Activated CD8-positive, alpha-beta T cell treated with anti-CD3 and anti-CD28 coated beads for 36 hours (primary cell): ENCODE data around the gene SPATA31C2. TPM values are rescaled to one million over a fixed set of nuclear protein-coding genes. Genes with fewer than 3 reads are reported as not detected.

Experiments used
- ATAC-seq: fragments of 200-7000 bp; cut with Tn5 transposase; one replicate; pipeline ENCODE4 v1.10.0; 2021; ENCODE audit warnings: mild to moderate bottlenecking, moderate library complexity
- CTCF ChIA-PET: fragments of 350-600 bp; sonication (Branson Sonifier 250); formaldehyde crosslinking; loops from one replicate; lab custom pipeline; 2021; ENCODE audit warnings: antibody characterized with exemption; lab: Charles Lee
- POLR2A ChIA-PET: fragments of 350-600 bp; sonication (Branson Sonifier 250); formaldehyde crosslinking; loops from one replicate; lab custom pipeline; 2021; ENCODE audit warnings: antibody characterized with exemption; lab: Charles Lee
- DNase-seq: peaks from one replicate; pipeline ENCODE4 v3.0.0-alpha.2; 2020
- H3K27ac Mint-ChIP-seq: one replicate; pipeline ENCODE4 v1.8.0; 2021; ENCODE audit warnings: mild to moderate bottlenecking, mixed read lengths
- H3K27me3 Mint-ChIP-seq: one replicate; pipeline ENCODE4 v1.8.0; 2021; ENCODE audit warnings: mixed read lengths
- H3K36me3 Mint-ChIP-seq: one replicate; pipeline ENCODE4 v1.8.0; 2021; ENCODE audit warnings: low read depth, mixed read lengths
- H3K4me1 Mint-ChIP-seq: one replicate; pipeline ENCODE4 v1.8.0; 2021; ENCODE audit warnings: low read depth, mixed read lengths
- H3K4me3 Mint-ChIP-seq: one replicate; pipeline ENCODE4 v1.8.0; 2021; ENCODE audit warnings: mild to moderate bottlenecking, moderate library complexity, mixed read lengths
- H3K9me3 Mint-ChIP-seq: one replicate; pipeline ENCODE4 v1.8.0; 2021; ENCODE audit warnings: mixed read lengths
- intact Hi-C: fragments of 100-400 bp; cut with micrococcal nuclease; formaldehyde crosslinking; loops from one replicate; pipeline ENCODE4 v1.10.0; 2022
- total RNA-seq, 2 experiments: library from RNA; stranded (reverse); gene quantifications; one replicate each; pipeline ENCODE4 v1.2.3, GENCODE V29; 2021
- TF ChIP-seq, protein P1 (sequence below): fragments of 200-600 bp; IDR thresholded peaks from one replicate; pipeline ENCODE4 v1.8.0; 2022; ENCODE audit warnings: antibody characterized with exemption, mild to moderate bottlenecking

Gene SPATA31C2
- total RNA-seq, 2 experiments from 2014 or later, result 0.07 to 0.09 TPM

- ATAC-seq, result no peak
- TF ChIP-seq, protein P1, sequence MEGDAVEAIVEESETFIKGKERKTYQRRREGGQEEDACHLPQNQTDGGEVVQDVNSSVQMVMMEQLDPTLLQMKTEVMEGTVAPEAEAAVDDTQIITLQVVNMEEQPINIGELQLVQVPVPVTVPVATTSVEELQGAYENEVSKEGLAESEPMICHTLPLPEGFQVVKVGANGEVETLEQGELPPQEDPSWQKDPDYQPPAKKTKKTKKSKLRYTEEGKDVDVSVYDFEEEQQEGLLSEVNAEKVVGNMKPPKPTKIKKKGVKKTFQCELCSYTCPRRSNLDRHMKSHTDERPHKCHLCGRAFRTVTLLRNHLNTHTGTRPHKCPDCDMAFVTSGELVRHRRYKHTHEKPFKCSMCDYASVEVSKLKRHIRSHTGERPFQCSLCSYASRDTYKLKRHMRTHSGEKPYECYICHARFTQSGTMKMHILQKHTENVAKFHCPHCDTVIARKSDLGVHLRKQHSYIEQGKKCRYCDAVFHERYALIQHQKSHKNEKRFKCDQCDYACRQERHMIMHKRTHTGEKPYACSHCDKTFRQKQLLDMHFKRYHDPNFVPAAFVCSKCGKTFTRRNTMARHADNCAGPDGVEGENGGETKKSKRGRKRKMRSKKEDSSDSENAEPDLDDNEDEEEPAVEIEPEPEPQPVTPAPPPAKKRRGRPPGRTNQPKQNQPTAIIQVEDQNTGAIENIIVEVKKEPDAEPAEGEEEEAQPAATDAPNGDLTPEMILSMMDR, result no peak
- peaks cover 6% of the 10 kb centered on the region for H3K4me1 Mint-ChIP-seq
- H3K27ac Mint-ChIP-seq, result no peak overlapping the region
- H3K36me3 Mint-ChIP-seq, result no peaks in the 10 kb centered on the region
- peaks cover 5% of the 10 kb centered on the region for H3K27me3 Mint-ChIP-seq
- no peak for DNase-seq
- ChIA-PET CTCF (no interaction called here), POLR2A (no interaction called here)
- intact Hi-C loops, result loop anchor here (5.0 kb wide), 1 partner anchor 213 kb away; the partner anchor contains the start of gene SPIN1
- H3K4me3 Mint-ChIP-seq, result no peak overlapping the region
- no peaks in the 10 kb centered on the region for H3K9me3 Mint-ChIP-seq
Observed at GRCh38 chr9:88174324-88174723, 36.0 kb upstream of the SPATA31C2 start.

- CTCF ChIA-PET, result interaction anchor here (1.1 to 1.3 kb wide), 3 partner anchors 214 to 407 kb away, joined by 3 to 7 read pairs (median 5); partner anchors contain the start of gene SPIN1
- peak; percentile 70 for ATAC-seq
Observed at GRCh38 chr9:88173378-88173999, 35.2 kb upstream of the SPATA31C2 start.

GRCh38 chr9:88169700-88170099, 31.4 kb upstream of the SPATA31C2 start:
- ChIA-PET POLR2A (no interaction called here), CTCF (no interaction called here)
- H3K36me3 Mint-ChIP-seq, result no peaks in the 10 kb centered on the region
- H3K4me3 Mint-ChIP-seq, result no peak overlapping the region
- intact Hi-C loops, result loop anchor here (5.0 kb wide), 1 partner anchor 218 kb away; the partner anchor contains the start of gene SPIN1
- peaks cover 9% of the 10 kb centered on the region for H3K27me3 Mint-ChIP-seq
- no peaks in the 10 kb centered on the region for H3K4me1 Mint-ChIP-seq
- ATAC-seq (no peak), DNase-seq (no peak)
- TF ChIP-seq, protein P1, result no peak
- H3K27ac Mint-ChIP-seq, result no peak overlapping the region
- H3K9me3 Mint-ChIP-seq, result peaks cover 3% of the 10 kb centered on the region

More at GRCh38 chr9:88173378-88173999, 35.2 kb upstream of the SPATA31C2 start:
- H3K4me1 Mint-ChIP-seq, result no peaks in the 10 kb centered on the region
- H3K27me3 Mint-ChIP-seq, result peaks cover 5% of the 10 kb centered on the region
- no peak overlapping the region for H3K4me3 Mint-ChIP-seq
- peaks cover 2% of the 10 kb centered on the region for H3K9me3 Mint-ChIP-seq
- H3K36me3 Mint-ChIP-seq, result no peaks in the 10 kb centered on the region
- DNase-seq, result peak; percentile 78
- POLR2A ChIA-PET, result no interaction called here
- TF ChIP-seq, protein P1, result peak; percentile 92
- intact Hi-C loops, result loop anchor here (1.0 to 5.0 kb wide), 2 partner anchors 214 to 405 kb away; partner anchors contain the start of gene SPIN1
- H3K27ac Mint-ChIP-seq, result no peak overlapping the region

- ATAC-seq (no peak), DNase-seq (no peak)
- Mint-ChIP-seq H3K27ac (no peak overlapping the region), H3K36me3 (no peaks in the 10 kb centered on the region), H3K4me3 (no peak overlapping the region), H3K9me3 (peaks cover 3% of the 10 kb centered on the region), H3K27me3 (peaks cover 7% of the 10 kb centered on the region), H3K4me1 (no peaks in the 10 kb centered on the region)
- CTCF ChIA-PET, result no interaction called here
- intact Hi-C loops, result no loop called here
- POLR2A ChIA-PET, result no interaction called here
- TF ChIP-seq, protein P1, result no peak
Observed at GRCh38 chr9:88168564-88168963, 30.3 kb upstream of the SPATA31C2 start.

GRCh38 chr9:88166660-88167059, 28.4 kb upstream of the SPATA31C2 start:
- Mint-ChIP-seq H3K4me3 (no peak overlapping the region), H3K4me1 (no peaks in the 10 kb centered on the region), H3K27me3 (peaks cover 12% of the 10 kb centered on the region), H3K27ac (no peak overlapping the region), H3K36me3 (no peaks in the 10 kb centered on the region), H3K9me3 (peaks cover 3% of the 10 kb centered on the region)
- TF ChIP-seq, protein P1, result no peak
- intact Hi-C loops, result no loop called here
- no peak for DNase-seq
- ATAC-seq, result no peak
- POLR2A ChIA-PET, result no interaction called here
- CTCF ChIA-PET, result interaction anchor here (1.2 kb wide), 1 partner anchor 21 kb away, joined by 3 read pairs; no protein-coding TSS in a partner anchor
